ENCODE measurements around the gene ANKH. TPM values are rescaled to one million over a fixed set of nuclear protein-coding genes. Genes with fewer than 3 reads are reported as not detected.

The ANKH gene
- total RNA-seq, 2 experiments from 2014 or later: 123 to 128 TPM

GRCh38 chr5:14659821-14660607, 211.6 kb downstream of the ANKH start:
- intact Hi-C loops (cut with micrococcal nuclease): no loop called here
- no peaks in the 10 kb centered on the region for H3K9me3 Mint-ChIP-seq
- CTCF ChIA-PET: interaction anchor here (1.3 kb wide), 1 partner anchor 11 kb away, joined by 9 read pairs; no protein-coding TSS in a partner anchor

DNA sequence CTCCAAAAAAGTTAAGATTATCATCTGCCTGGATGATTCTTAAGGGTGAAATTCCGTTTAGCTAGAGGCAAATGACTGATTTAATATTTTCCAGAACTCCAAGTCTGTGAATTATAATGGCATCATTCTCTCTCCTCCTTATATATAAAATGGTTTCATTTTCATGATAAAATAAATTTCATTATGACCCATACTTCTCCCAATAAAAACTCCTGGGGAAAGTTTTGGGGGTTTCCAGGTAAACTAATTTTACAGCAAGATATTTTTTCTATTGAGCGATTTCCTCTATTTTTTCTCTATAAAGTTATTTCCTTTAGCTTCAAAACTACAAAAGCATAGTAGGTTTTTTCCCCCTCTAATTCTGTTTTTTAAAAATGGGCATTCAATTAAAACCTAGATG, 214.7 kb downstream of the ANKH start:
- Mint-ChIP-seq H3K36me3 (no peaks in the 10 kb centered on the region), H3K27ac (no peak overlapping the region), H3K4me3 (no peak overlapping the region), H3K27me3 (no peaks in the 10 kb centered on the region), H3K4me1 (ENCODE audit: low read depth) (peaks cover 30% of the 10 kb centered on the region), H3K9me3 (no peaks in the 10 kb centered on the region)
- POLR2A ChIA-PET: no interaction called here
- CTCF ChIA-PET: interaction anchor here (1.1 to 1.8 kb wide), 6 partner anchors 8 to 346 kb away, joined by 3 to 17 read pairs (median 4); no protein-coding TSS in a partner anchor
- no peak for DNase-seq
- intact Hi-C loops (cut with micrococcal nuclease): no loop called here

More at GRCh38 chr5:14659821-14660607, 211.6 kb downstream of the ANKH start:
- Mint-ChIP-seq H3K4me1 (ENCODE audit: low read depth) (peaks cover 45% of the 10 kb centered on the region), H3K36me3 (peaks cover 3% of the 10 kb centered on the region), H3K27ac (no peak overlapping the region), H3K4me3 (no peak overlapping the region), H3K27me3 (no peaks in the 10 kb centered on the region)
- no peak for DNase-seq
- POLR2A ChIA-PET: interaction anchor here (1.2 kb wide), 1 partner anchor 15 kb away, joined by 5 read pairs; no protein-coding TSS in a partner anchor

DNA sequence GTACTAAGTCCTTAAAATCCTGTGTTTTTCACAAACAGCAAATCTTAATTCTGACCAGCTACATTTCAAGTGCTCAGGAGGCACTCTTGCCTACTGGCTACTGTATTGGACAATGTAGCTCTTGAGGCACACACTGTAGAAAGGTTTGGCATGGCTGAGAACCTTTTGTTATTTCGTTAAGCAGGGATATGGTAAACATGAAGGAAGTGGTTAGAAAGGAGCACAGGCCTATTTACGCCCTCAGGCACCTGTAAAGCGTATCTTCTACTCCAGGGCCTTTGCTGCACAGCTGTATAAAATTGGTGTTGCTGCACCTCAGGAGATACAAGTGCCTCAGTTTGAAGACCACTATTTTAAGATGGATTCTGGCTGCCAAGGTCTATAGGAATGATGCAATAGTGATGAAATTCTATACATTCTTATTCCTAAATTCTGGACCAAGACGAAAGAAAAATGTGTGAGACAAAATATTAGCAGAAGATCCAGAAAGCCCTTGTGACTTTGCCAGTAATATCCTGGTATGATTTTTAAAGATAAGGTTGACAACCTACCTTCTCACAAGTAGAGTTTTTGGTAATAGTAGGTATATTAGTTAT, 216.3 kb downstream of the ANKH start:
- no peak overlapping the region for H3K4me3 Mint-ChIP-seq
- intact Hi-C loops (cut with micrococcal nuclease): no loop called here
- peaks cover 25% of the 10 kb centered on the region for H3K4me1 Mint-ChIP-seq (ENCODE audit: low read depth)
- CTCF ChIA-PET: interaction anchor here (1.0 to 1.9 kb wide), 3 partner anchors 302 to 348 kb away, joined by 3 to 5 read pairs (median 5); no protein-coding TSS in a partner anchor
- POLR2A ChIA-PET: interaction anchor here (0.6 kb wide), 1 partner anchor 276 kb away, joined by 3 read pairs; no protein-coding TSS in a partner anchor
- DNase-seq: no peak
- no peaks in the 10 kb centered on the region for H3K9me3 Mint-ChIP-seq
- no peaks in the 10 kb centered on the region for H3K27me3 Mint-ChIP-seq
- no peaks in the 10 kb centered on the region for H3K36me3 Mint-ChIP-seq
- H3K27ac Mint-ChIP-seq: no peak overlapping the region

Small RNA genes lying within 50 kb of the gene (microRNA-seq; reads per million reads assigned to microRNA genes)
- not detected for gene MIR4637 (ENCODE audit: borderline microRNAs expressed, borderline number of aligned reads, borderline replicate concordance)

Other genes with a start within 250 kb of the ANKH start
- gene OTULIN, start 207.1 kb downstream of the ANKH start, total RNA-seq: 10 to 100 TPM; 53.3 to 53.6 TPM

All from activated CD4-positive, alpha-beta memory T cell treated with anti-CD3 and anti-CD28 coated beads for 36 hours (primary cell).